ENCODE data around the gene FGFR3.

The FGFR3 gene

GRCh38 chr4:1793940-1794808 lies 1.1 kb downstream of the FGFR3 start:
- H3K4me3 ChIP-seq (ENCODE audit: low read length): peak overlapping the region; percentile 5
- no peak for DNase-seq (ENCODE audit: low read depth)

GRCh38 chr4:1794809-1795298 lies 1.8 kb downstream of the FGFR3 start:
- TF ChIP-seq CTCF (conservative IDR thresholded peaks at IDR 0.05; ENCODE audit: low read depth, low read length): no peak

More at GRCh38 chr4:1793940-1794808, 1.1 kb downstream of the FGFR3 start:
- TF ChIP-seq CTCF (conservative IDR thresholded peaks at IDR 0.05; ENCODE audit: low read depth, low read length): no peak

GRCh38 chr4:1795299-1796195 lies 2.5 kb downstream of the FGFR3 start:
- TF ChIP-seq CTCF (conservative IDR thresholded peaks at IDR 0.05; ENCODE audit: low read depth, low read length): no peak
- no peak for DNase-seq (ENCODE audit: low read depth)
- no peak overlapping the region for H3K4me3 ChIP-seq (ENCODE audit: low read length)

More at GRCh38 chr4:1794809-1795298, 1.8 kb downstream of the FGFR3 start:
- no peak overlapping the region for H3K4me3 ChIP-seq (ENCODE audit: low read length)
- no peak for DNase-seq (ENCODE audit: low read depth)

- no peak for DNase-seq (ENCODE audit: low read depth)
- no peak for TF ChIP-seq CTCF (conservative IDR thresholded peaks at IDR 0.05; ENCODE audit: low read depth, low read length)
- H3K4me3 ChIP-seq (ENCODE audit: low read length): no peak overlapping the region
Observed at GRCh38 chr4:1796486-1797204, 3.6 kb downstream of the FGFR3 start.

- no peak for DNase-seq (ENCODE audit: low read depth)
- no peak for TF ChIP-seq CTCF (conservative IDR thresholded peaks at IDR 0.05; ENCODE audit: low read depth, low read length)
- no peak overlapping the region for H3K4me3 ChIP-seq (ENCODE audit: low read length)
Observed at GRCh38 chr4:1797298-1797860, 4.3 kb downstream of the FGFR3 start.

- no peak for TF ChIP-seq CTCF (conservative IDR thresholded peaks at IDR 0.05; ENCODE audit: low read depth, low read length)
- H3K4me3 ChIP-seq (ENCODE audit: low read length): no peak overlapping the region
Observed at GRCh38 chr4:1797861-1798579, 4.9 kb downstream of the FGFR3 start.

More at GRCh38 chr4:1797861-1798579, 4.9 kb downstream of the FGFR3 start:
- no peak for DNase-seq (ENCODE audit: low read depth)

Data from retinal pigment epithelial cell (primary cell).